HG03139 (cell line): ENCODE results near the gene INPP5A.
"Not testable (repeated sequence)": the region's sequence is repeated elsewhere in the genome, so short reads cannot be mapped to it uniquely, and the experiment has no call there.

Experiments used
- ATAC-seq: cut with Tn5 transposase; IDR thresholded peaks from one replicate; pipeline ENCODE4 v1.9.1; 2021; ENCODE audit not compliant: unreplicated experiment

INPP5A gene

DNA sequence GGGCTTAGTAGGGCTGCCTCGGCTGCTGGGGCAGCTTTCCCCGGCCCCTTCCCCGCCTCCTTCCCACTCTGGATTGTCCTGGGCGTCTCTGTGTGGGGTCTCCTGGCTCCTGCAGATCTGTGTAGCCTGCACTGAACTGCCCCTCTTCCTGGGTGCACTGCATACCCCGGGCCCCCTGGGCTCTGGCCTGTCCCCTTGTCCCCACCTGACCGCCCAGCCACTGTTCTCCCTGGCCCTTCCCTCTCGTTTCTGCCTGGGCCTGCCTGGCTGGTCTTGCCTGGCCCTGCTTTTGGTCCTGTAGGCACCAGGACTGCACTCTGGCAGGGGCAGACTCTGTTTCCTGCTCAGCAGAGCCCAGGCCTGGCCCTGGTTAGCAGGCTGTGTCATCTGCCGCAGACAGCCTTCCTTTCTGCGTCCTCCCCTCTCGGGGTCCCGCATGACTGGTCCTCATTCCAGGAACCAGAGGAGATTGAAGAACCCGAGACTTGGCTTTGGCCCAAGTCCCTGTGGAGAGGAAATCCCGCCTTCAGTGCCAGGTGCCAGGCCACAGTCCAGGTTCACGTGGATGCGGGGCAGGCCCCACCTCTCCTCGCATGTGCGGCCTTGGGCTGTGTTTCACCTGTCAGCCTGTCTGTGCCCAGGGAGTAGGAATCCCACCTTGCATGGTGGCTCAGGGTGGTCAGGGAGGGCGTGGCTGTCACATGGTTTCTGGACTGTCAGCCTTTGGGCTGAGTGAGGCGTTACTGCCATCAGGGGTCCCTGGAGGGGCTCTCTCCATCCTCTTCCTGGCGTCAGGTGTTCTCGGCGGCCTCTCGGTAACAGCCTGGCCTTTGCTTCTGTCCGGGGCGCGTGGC, 9.2 kb downstream of the INPP5A start:
- no peak for ATAC-seq

DNA sequence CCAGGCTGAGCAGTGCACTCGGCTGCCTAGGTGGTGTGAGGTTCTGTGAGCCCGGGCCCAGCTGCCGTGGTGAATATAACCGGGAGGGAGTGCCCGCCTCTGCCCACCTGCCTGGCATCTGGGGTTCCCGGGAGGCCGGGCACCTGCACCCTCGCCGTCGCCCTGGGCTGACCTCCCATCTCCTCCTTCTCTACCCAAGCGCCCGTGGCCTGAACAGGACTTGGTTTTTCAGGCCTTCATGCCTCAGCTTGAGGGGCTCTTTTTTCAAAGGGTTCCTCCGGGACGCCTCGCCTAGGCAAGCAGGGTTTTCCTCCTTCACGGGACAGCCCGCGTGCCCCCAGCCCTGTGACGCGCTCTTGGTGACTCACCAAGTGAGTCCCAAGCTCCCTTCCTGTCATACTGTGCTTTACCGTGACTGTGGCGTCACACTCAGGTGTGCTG, 9.9 kb downstream of the INPP5A start:
- ATAC-seq: no peak

DNA sequence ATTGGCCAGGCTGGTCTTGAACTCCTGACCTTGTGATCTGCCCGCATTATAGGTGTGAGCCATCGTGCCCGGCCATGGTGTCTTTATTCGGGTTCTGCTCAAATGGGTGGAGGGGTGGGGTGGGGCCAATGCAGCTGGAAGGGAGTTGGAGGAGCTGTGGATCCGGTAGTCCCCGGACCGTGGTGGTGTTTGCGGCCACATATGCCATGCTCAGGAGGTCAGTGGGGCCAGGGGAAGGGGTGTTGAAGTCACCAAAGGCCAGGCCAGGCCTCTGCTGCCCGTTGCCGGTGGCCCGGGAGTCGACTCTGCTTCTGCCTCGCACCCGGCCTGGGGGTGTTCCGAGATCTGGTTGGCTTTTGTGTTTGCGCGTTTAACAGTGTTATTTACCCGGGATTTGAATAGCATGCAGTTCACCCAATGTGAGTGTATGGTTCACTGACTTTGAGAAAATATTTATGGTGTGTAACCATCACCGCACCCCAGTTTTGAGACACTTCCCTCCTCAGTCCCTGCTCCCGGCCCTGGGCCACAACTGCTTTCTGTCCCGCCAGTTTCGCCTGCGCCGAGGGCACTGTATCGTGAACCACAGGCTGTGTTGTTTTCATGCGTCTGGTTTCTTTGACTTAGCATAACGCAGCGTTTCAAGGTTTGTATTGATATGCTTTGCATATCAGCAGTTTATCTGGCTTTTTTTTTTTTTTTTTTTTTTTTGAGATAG, 10.7 kb downstream of the INPP5A start:
- ATAC-seq: no peak

DNA sequence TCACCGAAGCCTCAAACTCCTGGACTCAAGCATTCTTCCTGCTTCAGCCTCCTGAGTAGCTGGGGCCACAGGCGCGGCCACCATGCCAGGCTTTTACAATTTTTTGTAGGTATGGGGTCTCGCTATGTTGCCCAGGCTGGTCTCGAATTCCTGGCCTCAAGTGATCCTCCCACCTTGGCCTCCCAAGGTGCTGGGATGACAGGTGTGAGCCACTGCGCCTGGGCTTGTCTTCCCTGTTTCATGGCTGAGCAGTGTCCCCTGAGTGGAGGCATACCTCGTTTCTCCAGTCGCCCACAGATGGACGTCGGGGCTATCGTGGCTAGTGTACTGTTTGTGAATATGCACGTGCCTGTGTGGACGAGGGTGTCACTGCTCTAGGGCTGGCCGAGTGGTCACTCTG, 11.3 kb downstream of the INPP5A start:
- ATAC-seq: no peak

DNA sequence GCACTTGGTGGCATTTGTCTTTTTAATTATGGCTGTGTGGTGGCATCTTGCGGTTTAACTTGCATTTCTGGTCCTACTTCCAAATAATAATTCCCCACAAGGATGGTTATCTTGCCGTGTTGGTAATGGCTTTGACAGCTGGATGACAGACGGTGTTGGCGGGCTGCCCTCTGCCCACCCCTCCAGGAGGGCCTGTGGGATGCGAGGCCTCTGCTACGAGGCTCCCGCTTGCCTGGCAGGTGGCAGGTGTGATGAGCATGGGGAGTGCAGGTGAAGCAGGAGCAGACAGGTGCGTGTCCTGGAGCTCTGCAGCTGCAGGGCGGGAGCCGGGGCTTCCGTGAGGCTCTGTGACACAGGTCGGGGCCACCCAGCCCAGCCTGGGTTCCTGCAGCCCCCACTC, 11.8 kb downstream of the INPP5A start:
- no peak for ATAC-seq

DNA sequence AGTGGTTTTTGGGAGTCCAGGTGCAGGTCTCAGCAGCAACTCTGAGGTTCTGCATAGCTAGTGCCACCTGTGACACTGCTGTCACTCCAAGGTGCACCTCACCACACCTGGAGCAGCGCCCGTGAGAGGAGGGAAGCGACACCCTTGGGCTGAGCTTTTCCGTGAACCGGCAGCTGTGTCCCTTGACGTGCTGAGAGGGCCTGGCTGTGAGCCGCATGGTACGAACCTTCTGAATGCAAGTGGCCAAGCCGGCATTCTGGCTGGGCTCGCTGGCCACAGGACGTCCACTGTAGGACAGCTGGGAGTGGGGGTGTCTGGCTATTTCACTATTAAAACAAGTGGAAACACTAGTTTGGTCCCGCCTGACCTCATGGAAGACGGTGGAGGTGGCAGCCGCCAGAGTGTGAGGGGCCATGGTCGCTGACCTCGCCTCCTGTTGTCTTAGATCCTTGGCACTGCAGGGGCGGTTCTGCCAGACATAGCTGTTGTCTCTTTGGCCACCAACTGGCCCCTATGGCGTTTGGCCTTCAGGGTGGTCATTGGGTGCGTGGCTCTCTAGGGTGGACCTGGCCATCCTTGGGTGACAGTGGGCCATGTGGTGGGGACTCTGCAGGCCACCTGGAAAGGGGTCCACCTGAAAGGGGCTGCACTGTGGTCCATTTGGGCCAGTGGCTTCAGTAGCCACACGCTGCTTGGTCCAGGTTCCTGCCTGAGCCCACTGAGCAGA, 12.9 kb downstream of the INPP5A start:
- no peak for ATAC-seq

DNA sequence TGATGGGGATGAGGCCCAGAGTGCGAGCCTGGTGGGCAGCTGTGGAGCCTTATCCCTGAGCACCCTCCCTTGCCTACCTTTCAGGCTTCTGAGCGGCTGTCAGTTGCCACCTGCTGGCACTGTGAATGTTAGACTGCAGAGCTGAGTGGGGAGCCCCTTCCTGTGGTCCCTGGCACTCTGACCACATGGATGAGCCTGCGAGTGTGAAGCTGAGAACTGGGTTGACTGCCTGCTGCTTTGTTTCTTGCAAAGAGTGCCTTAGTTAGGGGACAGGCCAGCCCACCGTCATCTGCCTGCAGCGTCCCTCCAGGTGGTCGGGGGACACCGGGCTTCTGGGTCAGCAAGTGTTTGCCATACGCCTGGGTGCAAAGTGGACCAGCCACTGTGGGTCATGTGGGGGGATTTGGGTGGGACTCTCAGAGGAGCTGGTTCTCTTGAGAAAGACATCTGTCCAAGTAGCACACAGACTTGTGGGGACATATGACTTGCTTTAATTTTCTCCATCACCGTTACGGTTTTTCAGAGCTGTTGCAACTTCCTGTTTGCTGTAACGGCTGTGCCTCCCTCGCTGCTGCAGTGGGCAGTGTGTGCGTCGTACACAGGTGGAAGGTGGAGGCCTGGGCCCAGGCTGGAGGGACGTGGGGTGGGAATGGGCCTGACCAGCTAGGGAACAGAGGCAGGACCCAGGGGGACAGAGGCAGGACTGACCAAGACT, 13.7 kb downstream of the INPP5A start:
- peak; percentile 48 for ATAC-seq

DNA sequence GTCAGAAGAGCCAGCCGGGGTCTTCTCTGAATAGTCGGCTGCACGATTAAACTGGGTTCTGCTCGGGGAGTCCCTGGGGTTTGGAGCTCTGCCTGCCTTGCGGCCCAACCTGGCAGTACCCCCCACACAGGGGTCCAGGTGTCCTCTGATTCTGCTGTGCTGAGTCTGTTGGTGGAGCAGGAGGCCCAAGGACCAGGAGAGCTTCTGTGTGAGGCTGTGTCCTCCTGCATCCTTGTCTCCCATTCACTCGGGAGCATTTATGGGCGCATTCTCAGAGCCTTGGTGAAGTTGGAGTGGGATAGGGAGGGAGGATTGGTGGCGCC, 14.2 kb downstream of the INPP5A start:
- ATAC-seq: peak; percentile 5

DNA sequence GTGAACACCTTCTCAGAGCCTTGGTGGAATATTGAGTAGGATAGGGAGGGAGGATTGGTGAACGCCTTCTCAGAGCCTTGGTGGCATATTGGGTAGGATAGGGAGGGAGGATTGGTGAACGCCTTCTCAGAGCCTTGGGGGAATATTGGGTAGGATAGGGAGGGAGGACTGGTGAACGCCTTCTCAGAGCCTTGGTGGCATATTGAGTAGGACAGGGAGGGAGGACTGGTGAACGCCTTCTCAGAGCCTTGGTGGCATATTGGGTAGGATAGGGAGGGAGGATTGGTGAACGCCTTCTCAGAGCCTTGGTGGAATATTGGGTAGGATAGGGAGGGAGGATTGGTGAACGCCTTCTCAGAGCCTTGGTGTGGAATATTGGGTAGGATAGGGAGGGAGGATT, 15.0 kb downstream of the INPP5A start:
- not testable (repeated sequence) for ATAC-seq

DNA sequence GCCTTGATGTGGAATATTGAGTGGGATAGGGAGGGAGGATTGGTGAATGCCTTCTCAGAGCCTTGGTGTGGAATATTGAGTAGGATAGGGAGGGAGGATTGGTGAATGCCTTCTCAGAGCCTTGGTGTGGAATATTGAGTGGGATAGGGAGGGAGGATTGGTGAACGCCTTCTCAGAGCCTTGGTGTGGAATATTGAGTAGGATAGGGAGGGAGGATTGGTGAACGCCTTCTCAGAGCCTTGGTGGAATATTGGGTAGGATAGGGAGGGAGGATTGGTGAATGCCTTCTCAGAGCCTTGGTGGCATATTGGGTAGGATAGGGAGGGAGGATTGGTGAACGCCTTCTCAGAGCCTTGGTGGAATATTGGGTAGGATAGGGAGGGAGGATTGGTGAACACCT, 16.0 kb downstream of the INPP5A start:
- not testable (repeated sequence) for ATAC-seq

DNA sequence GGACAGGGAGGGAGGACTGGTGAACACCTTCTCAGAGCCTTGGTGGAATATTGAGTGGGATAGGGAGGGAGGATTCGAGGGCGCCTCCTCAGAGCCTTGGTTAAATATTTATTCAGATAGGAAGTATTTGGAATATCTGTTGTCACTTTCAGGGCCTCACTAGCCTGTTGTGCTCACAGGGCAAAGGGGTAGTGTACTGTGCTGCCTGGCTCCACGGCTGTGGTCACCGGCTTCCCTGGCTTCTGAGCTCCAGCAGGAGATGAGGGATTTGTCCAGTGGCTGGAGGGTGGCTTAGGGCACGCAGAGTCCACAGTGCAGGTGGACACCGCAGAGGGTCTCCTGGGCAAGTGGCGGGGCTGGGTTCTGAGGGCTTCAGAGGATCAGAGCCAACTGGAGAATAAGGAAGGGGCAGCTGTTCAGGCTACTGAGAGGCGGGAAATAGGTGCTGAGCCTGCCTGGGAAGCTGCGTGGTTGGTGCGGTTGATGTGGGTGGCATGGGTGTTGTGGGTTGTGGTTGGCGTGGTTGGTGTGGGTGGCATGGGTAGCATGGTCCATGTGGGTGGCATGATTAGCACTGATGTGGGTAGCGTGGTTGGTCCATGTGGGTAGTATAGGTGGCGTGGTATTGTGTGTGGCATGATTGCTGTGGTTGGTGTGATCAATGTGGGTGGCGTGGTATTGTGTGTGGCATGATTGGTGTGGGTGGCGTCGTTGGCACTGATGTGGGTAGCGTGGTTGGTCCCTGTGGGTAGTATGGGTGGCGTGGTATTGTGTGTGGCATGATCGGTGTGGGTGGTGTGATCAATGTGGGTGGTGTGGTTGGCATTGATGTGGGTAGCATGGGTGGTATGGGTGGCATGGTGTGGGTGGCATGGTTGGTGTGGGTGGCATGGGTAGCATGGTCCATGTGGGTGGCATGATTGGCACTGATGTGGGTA, 16.7 kb downstream of the INPP5A start:
- ATAC-seq: no peak

DNA sequence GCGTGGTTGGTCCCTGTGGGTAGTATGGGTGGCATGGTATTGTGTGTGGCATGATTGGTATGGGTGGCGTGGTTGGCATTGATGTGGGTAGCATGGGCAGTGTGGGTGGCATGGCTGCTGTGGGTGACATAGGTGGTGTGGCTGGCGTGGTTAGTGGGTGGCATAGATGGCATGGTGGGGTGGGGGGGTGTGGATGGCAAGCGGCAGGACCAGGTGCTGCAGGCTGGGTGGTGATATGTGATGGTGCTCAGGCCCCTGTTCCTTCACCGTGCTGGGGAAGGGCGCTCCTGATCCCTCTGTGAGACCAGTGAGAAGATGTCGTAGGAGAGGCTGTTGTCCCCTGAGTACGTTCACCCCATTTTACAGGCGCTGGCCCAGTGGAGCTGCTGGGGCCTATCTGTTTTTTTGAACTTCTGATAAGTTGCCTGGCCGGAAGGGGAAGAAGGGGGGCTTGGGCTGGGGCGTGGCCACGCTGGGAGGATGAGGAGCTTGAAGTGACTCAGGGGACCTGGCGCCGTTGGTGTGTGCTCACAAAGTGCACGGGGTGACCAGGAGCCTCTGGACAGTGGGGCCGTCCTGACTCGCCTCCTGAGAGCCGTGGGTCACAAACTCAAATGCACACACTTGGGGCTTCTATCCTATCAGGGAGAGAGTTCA, 17.5 kb downstream of the INPP5A start:
- no peak for ATAC-seq

DNA sequence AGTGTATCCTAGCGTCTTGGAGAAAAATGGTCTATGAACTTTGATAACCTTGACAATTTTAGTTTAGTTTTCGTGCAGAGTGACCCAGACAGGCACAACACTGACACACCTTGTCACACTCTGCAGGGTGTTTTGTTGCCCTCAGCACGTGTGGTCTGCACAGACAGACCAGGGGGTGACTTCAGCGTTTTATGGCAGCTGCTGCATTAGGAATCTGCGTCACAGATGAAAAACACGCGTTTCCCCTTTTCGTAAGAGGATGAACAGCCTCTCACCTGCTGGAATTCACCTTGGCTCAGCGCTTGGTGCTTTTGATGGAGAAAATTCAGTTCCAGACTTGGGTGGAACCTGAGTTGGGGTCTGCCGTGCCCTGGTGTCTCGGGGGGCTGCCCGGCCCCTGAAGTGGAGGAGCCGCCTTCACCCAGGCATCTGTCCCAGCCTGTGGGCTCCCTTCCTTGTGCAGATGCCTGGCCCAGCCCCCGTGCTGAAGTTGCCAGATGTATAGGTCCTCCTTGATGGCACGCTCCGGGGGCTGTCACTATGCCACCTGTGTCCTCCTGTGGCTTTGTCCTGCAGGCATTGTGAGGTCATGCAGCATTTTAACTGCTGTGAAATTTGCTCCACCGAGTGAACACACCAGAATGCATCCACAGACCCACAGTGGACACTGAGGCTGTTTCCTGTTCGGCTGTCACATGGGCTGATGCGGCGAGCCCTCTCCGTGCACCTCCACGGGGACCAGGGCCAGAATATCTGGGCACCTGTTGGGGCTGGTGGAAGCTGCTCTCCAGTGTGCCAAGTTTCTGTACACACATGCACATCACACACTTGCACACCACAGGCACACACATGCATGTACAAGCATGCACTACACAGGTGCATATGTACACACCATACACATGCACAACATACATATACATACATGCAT, 18.3 kb downstream of the INPP5A start:
- ATAC-seq: no peak

DNA sequence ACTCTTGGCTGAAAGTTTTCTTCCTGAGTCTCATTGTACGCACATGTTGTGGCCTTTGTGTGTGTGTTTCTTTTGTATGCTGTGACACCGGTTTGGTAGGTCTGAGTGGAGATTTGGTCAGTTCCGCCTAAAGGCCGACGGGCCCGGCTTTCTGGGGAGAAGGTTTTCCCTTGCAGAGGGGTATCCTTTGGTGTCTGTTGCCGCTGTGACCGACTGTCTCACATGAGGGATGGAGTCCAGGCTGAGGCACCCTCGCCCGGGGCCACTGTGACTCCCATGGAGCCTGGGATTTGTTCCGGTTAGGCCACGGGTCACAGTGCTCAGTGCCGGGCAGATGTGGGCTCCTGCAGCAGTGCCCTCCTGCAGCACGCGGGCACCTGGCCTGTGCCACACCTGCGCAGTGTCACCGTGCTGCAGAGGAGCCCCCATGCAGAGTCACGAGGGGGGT, 19.4 kb downstream of the INPP5A start:
- ATAC-seq: no peak

DNA sequence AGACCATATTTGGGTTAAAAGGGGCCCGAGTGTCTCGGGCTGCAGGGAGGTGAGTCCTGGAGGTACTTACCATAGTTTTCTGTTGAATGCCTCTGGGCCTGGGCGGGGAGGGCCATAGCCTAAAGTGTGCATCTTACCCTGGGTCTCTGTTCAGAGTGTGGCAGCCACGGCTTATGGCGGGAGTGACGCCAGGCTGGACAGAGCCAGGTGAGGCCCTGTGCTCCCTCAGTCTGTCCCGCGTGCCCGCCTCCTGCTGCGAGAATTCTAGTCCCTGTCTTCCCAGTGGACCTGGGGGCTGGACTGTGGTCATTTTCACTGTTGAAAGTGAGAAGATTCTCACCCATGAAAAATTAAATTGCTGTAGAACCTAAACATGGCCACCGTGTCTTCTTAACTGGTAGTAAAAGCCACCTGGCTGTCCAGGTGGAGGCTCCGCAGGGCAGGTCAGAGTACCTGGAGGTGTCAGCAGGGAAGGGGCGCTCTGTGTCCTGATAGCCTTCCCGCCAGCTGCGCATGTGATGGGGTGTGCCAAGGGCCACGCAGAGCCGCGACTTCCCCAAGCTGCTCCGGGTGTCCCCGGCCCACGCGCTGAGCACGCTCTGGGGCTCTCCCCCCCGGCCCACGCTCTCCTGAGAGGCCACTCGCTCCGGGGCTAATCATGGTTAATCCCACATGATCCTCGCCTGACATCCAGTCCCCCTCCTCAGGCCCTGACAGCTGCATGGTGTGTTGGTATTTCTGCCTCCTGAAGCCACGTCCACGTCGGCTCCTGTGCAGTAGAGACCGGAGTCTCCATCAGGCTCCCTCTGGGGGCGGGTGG, 20.3 kb downstream of the INPP5A start:
- no peak for ATAC-seq

DNA sequence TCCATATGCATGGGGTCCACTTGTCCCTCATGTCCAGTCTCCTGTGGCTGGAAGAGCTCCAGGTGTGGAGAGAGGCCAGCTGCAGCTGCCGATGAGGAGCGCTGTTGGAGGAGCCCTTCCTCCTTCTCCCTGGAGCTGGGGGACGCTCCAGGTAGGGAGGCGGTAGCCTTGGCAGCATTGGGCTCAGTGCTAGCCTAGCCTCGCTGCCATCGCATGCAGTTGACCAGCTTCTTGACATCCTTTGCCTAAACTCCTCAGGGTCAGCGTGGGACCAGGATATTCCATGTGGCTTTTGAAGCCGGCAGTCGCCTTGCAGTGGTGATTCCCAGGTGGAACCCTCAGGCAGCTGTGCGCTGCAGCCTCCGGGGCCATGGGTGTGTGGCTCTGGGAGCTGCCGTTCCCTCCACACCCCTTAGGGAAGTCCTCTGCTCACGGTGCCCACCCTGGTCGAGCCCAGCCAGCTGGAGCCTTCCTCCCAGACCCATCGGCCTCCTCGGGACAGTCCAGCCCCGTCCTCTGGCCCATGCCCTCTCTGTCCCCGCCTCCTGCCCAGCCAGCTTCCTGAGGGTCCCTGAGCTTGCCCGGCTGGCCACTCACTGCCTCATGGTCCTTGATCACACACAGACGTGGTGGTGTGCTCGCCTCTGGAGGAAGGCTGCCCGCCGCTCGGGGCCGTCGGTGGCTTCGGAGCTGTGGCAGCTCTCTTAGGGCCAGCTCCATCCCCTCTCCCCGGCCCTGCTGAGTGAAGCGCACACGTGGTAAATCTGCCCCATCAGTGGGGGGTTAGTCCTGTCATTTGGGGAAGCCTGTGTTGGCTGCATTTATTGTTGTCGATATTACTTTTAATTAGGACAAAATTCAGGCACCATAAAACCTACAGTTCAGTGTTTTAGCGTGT, 21.2 kb downstream of the INPP5A start:
- no peak for ATAC-seq

DNA sequence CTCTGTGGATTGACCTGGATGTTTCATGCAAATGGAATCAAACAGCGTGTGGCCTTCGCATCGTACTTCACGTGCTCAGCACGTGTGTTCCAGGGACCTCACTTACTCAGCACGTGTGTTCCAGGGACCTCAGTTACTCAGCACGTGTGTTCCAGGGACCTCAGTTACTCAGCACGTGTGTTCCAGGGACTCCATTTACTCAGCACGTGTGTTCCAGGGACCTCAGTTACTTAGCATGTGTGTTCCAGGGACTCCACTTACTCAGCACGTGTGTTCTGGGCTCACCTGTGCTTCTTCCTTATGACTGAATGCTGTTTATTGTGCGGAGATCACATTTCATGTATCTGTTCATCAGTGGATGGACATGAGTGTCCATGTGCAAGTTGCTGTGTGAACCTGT, 22.0 kb downstream of the INPP5A start:
- no peak for ATAC-seq
